Mesodermal cell (in vitro differentiated cells): ENCODE results near the gene ANK3.

Source experiments
- H3K27ac ChIP-seq: 2 replicates; pipeline ENCODE4 v1.7.0; 2013; ENCODE audit warnings: mild to moderate bottlenecking, low read depth, low read length, moderate library complexity; ENCODE audit not compliant: severe bottlenecking
- H3K36me3 ChIP-seq: 2 replicates; pipeline ENCODE4 v1.7.1; 2013; ENCODE audit warnings: mild to moderate bottlenecking, low read length, moderate library complexity; ENCODE audit not compliant: control insufficient read depth, insufficient read depth
- H3K4me1 ChIP-seq: one replicate; pipeline ENCODE4 v1.7.1; 2013; ENCODE audit warnings: mild to moderate bottlenecking, low read length; ENCODE audit not compliant: insufficient read depth, control insufficient read depth, poor library complexity, severe bottlenecking
- H3K4me3 ChIP-seq: 2 replicates; pipeline ENCODE4 v1.7.0; 2013; ENCODE audit warnings: low read length, control low read depth, mild to moderate bottlenecking; ENCODE audit not compliant: insufficient read depth, poor library complexity, severe bottlenecking; ENCODE audit errors: extremely low read depth
- H3K9me3 ChIP-seq: 2 replicates; pipeline ENCODE4 v1.7.1; 2013; ENCODE audit warnings: mild to moderate bottlenecking, low read length, moderate library complexity; ENCODE audit not compliant: control insufficient read depth
- WGBS, 2 experiments: methylation state at CpG; one replicate each; pipeline ENCODE4 v1.1.5; 2013; ENCODE audit warnings: missing lambda C conversion rate in 2 of 2; ENCODE audit not compliant: insufficient coverage in 2 of 2; 5-methylcytosine and 5-hydroxymethylcytosine counted together

Gene ANK3

DNA sequence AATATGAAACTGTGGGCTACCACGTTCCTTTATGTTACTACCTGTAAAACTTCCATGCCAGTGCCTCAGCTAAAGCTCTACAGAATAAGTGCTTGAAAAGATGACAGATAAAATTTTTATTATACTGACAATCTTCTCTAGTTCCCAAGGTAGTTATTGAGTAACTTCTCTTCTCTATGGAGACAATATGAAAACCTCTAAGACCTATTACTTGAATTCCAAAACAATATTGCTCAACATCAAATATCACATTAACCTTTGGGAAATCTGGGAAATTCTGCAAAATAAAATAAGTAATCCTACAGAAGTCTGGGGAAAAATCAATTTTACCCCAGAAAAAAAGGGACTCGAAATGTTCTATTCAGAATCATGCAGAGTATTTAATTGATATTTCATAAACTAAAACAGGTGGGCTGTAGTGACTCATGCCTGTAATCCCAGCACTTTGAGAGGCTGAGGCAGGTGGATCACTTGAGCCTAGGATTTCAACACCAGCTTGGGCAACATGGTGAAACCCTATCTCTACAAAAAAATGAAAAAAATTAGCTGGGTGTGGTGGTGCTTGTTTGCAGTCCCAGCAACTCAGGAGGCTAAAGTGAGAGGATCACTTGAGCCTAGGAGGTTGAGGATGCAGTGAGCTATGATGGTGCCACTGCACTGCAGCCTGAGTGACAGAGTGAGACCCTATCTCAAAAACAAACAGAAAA lies 23.8 kb upstream of the ANK3 start:
- peaks cover 36% of the 10 kb centered on the region for H3K4me1 ChIP-seq
- no CpG with 5 or more reads among the region's 2 CpGs for WGBS, 2 experiments

GRCh38 chr10:60410970-60411369 lies 21.3 kb upstream of the ANK3 start:
- 100% methylated on average over 1 of the region's 3 CpGs; no CpG with 5 or more reads in 1 of the 2 experiments for WGBS, 2 experiments
- Histone ChIP-seq H3K9me3 (no peaks in the 10 kb centered on the region), H3K27ac (no peak overlapping the region), H3K4me3 (no peak overlapping the region), H3K36me3 (no peaks in the 10 kb centered on the region), H3K4me1 (peaks cover 22% of the 10 kb centered on the region)

More for the DNA sequence above, 23.8 kb upstream of the ANK3 start:
- Histone ChIP-seq H3K9me3 (no peaks in the 10 kb centered on the region), H3K27ac (no peak overlapping the region), H3K4me3 (no peak overlapping the region), H3K36me3 (no peaks in the 10 kb centered on the region)

GRCh38 chr10:60409202-60409601 lies 19.5 kb upstream of the ANK3 start:
- Histone ChIP-seq H3K36me3 (no peaks in the 10 kb centered on the region), H3K4me3 (no peak overlapping the region), H3K9me3 (no peaks in the 10 kb centered on the region), H3K27ac (no peak overlapping the region), H3K4me1 (peaks cover 5% of the 10 kb centered on the region)
- 80 to 100% methylated on average over 1 of the region's 2 CpGs for WGBS, 2 experiments

DNA sequence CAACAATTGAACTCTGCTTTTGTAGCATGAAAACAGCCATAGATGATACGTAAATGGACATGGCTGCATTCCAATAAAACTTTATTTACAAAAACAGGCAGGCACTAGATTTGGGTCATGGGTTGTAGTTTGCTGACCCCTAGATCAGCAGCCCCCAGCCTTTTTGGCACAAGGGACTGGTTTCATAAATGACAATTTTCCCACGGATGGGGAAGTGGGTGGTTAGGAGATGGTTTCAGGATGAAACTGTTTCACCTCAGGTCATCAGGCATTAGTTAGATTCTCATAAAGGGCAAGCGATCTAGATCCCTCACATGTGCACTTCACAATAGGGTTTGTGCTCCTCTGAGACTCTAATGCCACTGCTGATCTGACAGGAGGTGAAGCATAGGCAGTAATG lies 16.5 kb upstream of the ANK3 start:
- Histone ChIP-seq H3K9me3 (no peaks in the 10 kb centered on the region), H3K4me1 (no peaks in the 10 kb centered on the region), H3K36me3 (no peaks in the 10 kb centered on the region), H3K4me3 (no peak overlapping the region), H3K27ac (no peak overlapping the region)
- 92 to 100% methylated on average over 2 of the region's 3 CpGs for WGBS, 2 experiments

DNA sequence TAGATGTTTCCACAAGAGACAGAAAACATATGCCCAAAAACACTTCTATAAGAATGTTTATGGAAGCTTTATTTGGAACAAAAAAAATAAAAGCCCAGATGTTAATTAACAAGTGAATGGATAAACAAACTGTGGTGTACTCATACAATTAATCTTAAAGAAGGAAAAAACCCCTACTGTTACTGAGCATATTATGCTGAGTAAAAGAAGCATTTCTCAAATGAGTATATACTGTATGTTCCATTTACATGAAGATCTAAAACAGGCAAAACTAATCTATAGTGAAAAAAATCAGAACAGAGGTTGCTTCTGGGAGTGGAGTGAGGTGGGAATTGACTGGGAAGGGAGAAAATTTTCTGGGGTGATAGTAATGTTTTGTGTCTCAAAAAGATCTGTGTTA lies 15.5 kb upstream of the ANK3 start:
- Histone ChIP-seq H3K4me3 (no peak overlapping the region), H3K9me3 (no peaks in the 10 kb centered on the region), H3K27ac (no peak overlapping the region), H3K4me1 (no peaks in the 10 kb centered on the region), H3K36me3 (no peaks in the 10 kb centered on the region)

GRCh38 chr10:60403168-60403873 lies 13.6 kb upstream of the ANK3 start:
- no peak overlapping the region for H3K4me3 ChIP-seq
- no CpG with 5 or more reads among the region's 8 CpGs for WGBS, 2 experiments
- H3K9me3 ChIP-seq = no peaks in the 10 kb centered on the region
- no peak overlapping the region for H3K27ac ChIP-seq
- no peaks in the 10 kb centered on the region for H3K4me1 ChIP-seq
- H3K36me3 ChIP-seq = no peaks in the 10 kb centered on the region

GRCh38 chr10:60400366-60400765 lies 10.7 kb upstream of the ANK3 start:
- Histone ChIP-seq H3K4me1 (peaks cover 4% of the 10 kb centered on the region), H3K36me3 (no peaks in the 10 kb centered on the region), H3K4me3 (no peak overlapping the region), H3K9me3 (no peaks in the 10 kb centered on the region), H3K27ac (no peak overlapping the region)

DNA sequence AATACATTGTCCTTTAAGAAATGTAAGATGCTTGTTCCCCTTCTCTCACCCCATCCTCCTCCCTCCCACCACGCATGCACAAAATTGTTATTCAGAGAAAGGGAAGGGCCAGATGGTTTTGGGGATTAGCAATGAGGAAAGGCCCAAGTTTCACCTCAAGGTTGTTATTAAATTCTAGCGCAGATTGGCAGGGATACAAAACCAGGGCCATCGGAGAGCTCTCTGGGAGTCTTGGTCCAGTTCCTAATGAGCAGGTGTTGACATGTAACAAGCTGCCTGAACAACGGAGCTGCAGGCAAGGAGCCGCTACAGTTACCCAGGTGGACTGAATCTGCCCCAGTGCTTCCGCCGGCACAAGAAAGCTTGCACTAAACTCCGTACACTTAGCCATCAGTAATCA lies 9.7 kb upstream of the ANK3 start:
- no peak overlapping the region for H3K4me3 ChIP-seq
- WGBS, 2 experiments = 86 to 89% methylated on average over 4 to 7 of the region's 8 CpGs
- H3K9me3 ChIP-seq = no peaks in the 10 kb centered on the region
- no peak overlapping the region for H3K27ac ChIP-seq
- no peaks in the 10 kb centered on the region for H3K36me3 ChIP-seq
- H3K4me1 ChIP-seq = peaks cover 4% of the 10 kb centered on the region

DNA sequence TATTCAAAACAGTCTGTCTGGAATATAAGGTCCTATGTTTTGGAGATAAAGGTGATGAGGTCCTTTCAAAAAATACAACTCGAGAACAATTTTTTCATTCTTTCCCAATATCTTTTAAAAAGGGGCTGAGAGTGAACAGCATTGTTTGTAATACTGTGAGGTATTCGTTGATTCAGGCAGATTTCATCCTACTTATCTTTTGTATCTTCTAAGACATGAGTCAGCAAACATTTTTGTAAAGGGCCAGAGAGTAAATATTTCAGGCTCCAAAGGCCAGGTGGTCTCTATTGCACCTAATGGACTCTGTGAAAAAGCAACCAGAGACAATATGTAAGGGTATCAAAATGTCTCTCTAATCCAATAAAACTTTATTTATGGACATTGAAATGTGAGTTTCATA lies 8.1 kb upstream of the ANK3 start:
- Histone ChIP-seq H3K27ac (no peak overlapping the region), H3K9me3 (no peaks in the 10 kb centered on the region), H3K36me3 (no peaks in the 10 kb centered on the region), H3K4me3 (no peak overlapping the region), H3K4me1 (peaks cover 4% of the 10 kb centered on the region)
- no CpG with 5 or more reads among the region's 2 CpGs for WGBS, 2 experiments

DNA sequence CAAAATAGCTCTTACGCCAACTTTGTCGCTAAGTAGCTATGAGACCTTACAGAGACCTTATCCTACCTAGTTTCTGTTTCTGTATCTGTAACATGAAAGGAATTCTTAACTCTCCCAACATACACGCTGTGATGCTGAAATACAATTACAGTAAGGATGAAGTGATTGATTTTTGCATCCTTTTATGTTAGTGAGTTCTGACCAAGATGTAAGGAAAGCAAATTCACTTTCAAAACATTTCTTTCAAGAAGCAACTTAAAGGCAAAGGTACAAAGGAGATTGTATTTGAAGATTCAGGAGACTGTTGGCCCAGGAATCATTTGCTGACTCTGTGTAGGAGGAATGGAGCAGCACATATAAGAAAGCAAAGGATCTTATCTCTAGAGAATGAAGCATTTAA lies 7.1 kb upstream of the ANK3 start:
- WGBS, 2 experiments = no CpG with 5 or more reads among the region's 3 CpGs
- H3K36me3 ChIP-seq = no peaks in the 10 kb centered on the region
- H3K4me1 ChIP-seq = peaks cover 4% of the 10 kb centered on the region
- no peak overlapping the region for H3K27ac ChIP-seq
- no peak overlapping the region for H3K4me3 ChIP-seq
- H3K9me3 ChIP-seq = no peaks in the 10 kb centered on the region

- WGBS, 2 experiments = 96 to 100% methylated on average over 3 to 5 of the region's 7 CpGs
- no peaks in the 10 kb centered on the region for H3K36me3 ChIP-seq
- H3K27ac ChIP-seq = no peak overlapping the region
- H3K4me3 ChIP-seq = no peak overlapping the region
- peaks cover 4% of the 10 kb centered on the region for H3K4me1 ChIP-seq
- H3K9me3 ChIP-seq = no peaks in the 10 kb centered on the region
These were observed 6.0 kb upstream of the ANK3 start for GRCh38 chr10:60395711-60396110.
